DND-41 (cell line): ENCODE results near the gene VPS11.

Source experiments
- ATAC-seq: fragments of 200-7000 bp; cut with Tn5 transposase; 3 replicates; pipeline ENCODE4 v1.9.1; 2021; ENCODE audit warnings: low read depth; ENCODE audit not compliant: insufficient read depth
- DNase-seq: peaks from one replicate; pipeline ENCODE4 v3.0.0-alpha.2; 2020
- H2AFZ ChIP-seq: 2 replicates; pipeline ENCODE4 v1.6.0; 2012; ENCODE audit warnings: low read depth, low read length
- H3K27ac ChIP-seq: 2 replicates; pipeline ENCODE4 v1.5.1; 2012; ENCODE audit warnings: low read length, inconsistent platforms
- H3K27me3 ChIP-seq: fragments of 200-600 bp; sonication (generic); 2 replicates; pipeline ENCODE4 v1.6.0; 2012; ENCODE audit warnings: low read length, mild to moderate bottlenecking, inconsistent platforms; ENCODE audit not compliant: insufficient read depth, poor library complexity
- H3K36me3 ChIP-seq: 2 replicates; pipeline ENCODE4 v1.5.1; 2012; ENCODE audit warnings: low read length, inconsistent platforms; ENCODE audit not compliant: insufficient read depth
- H3K4me1 ChIP-seq: 2 replicates; pipeline ENCODE4 v1.5.1; 2012; ENCODE audit warnings: mild to moderate bottlenecking, low read length; ENCODE audit not compliant: insufficient read depth
- H3K4me2 ChIP-seq: 2 replicates; pipeline ENCODE4 v1.6.0; 2012; ENCODE audit warnings: mild to moderate bottlenecking, moderate library complexity, low read length, inconsistent platforms; ENCODE audit not compliant: insufficient read depth
- H3K4me3 ChIP-seq, 2 experiments: fragments of 200-600 bp in 1 of 2; shearing (Covaris generic) in 1 of 2; 2 replicates each; pipeline ENCODE4 v1.5.1; 2012 to 2016; ENCODE audit warnings: inconsistent platforms in 2 of 2, low read length in 2 of 2, mild to moderate bottlenecking in 2 of 2, low read depth in 1 of 2, moderate library complexity in 1 of 2
- H3K79me2 ChIP-seq: 2 replicates; pipeline ENCODE4 v1.6.0; 2012; ENCODE audit warnings: low read length, inconsistent platforms; ENCODE audit not compliant: insufficient read depth
- H3K9ac ChIP-seq: 2 replicates; pipeline ENCODE4 v1.6.0; 2012; ENCODE audit warnings: low read depth, mild to moderate bottlenecking, inconsistent platforms, low read length, moderate library complexity
- H3K9me3 ChIP-seq: 2 replicates; pipeline ENCODE4 v1.5.1; 2012; ENCODE audit warnings: low read length, moderate library complexity, mild to moderate bottlenecking, inconsistent platforms; ENCODE audit not compliant: insufficient read depth, severe bottlenecking
- H4K20me1 ChIP-seq: 2 replicates; pipeline ENCODE4 v1.6.0; 2012; ENCODE audit warnings: low read length; ENCODE audit not compliant: insufficient read depth
- EZH2 ChIP-seq: IDR thresholded peaks from 3 replicates; pipeline ENCODE4 v1.6.1; 2012; ENCODE audit warnings: borderline replicate concordance, low read depth, mild to moderate bottlenecking, moderate library complexity, low read length, inconsistent platforms; ENCODE audit not compliant: severe bottlenecking
- TF ChIP-seq, protein P1 (sequence below): IDR thresholded peaks from 2 replicates; pipeline ENCODE4 v1.5.1; 2012; ENCODE audit warnings: borderline replicate concordance, low read length, moderate library complexity, mild to moderate bottlenecking; ENCODE audit not compliant: poor library complexity, severe bottlenecking; ENCODE audit errors: extremely low read depth

The VPS11 gene

DNA sequence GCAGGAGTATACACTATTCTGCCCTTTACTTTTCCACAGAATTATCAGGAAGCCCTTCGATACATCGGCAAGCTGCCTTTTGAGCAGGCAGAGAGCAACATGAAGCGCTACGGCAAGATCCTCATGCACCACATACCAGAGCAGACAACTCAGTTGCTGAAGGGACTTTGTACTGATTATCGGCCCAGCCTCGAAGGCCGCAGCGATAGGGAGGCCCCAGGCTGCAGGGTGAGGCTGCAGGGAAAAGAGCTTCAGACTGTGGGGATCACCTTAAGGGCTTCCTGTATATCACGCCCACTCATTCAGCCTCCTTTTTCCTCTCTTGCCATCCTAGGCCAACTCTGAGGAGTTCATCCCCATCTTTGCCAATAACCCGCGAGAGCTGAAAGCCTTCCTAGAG is 10.2 kb downstream of the VPS11 start:
- Histone ChIP-seq H3K36me3 (peaks cover 82% of the 10 kb centered on the region), H4K20me1 (no peaks in the 10 kb centered on the region), H3K4me1 (no peaks in the 10 kb centered on the region), H2AFZ (no peak overlapping the region), H3K4me2 (no peak overlapping the region), H3K79me2 (0 out of 2 replicates have a peak, but pooled peaks cover 3% of the 10 kb centered on the region), H3K27ac (no peak overlapping the region), H3K9me3 (no peaks in the 10 kb centered on the region), H3K27me3 (no peaks in the 10 kb centered on the region), H3K9ac (no peak overlapping the region), H3K4me3 (no peak overlapping the region)
- TF ChIP-seq, protein P1, sequence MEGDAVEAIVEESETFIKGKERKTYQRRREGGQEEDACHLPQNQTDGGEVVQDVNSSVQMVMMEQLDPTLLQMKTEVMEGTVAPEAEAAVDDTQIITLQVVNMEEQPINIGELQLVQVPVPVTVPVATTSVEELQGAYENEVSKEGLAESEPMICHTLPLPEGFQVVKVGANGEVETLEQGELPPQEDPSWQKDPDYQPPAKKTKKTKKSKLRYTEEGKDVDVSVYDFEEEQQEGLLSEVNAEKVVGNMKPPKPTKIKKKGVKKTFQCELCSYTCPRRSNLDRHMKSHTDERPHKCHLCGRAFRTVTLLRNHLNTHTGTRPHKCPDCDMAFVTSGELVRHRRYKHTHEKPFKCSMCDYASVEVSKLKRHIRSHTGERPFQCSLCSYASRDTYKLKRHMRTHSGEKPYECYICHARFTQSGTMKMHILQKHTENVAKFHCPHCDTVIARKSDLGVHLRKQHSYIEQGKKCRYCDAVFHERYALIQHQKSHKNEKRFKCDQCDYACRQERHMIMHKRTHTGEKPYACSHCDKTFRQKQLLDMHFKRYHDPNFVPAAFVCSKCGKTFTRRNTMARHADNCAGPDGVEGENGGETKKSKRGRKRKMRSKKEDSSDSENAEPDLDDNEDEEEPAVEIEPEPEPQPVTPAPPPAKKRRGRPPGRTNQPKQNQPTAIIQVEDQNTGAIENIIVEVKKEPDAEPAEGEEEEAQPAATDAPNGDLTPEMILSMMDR: no peak
- TF ChIP-seq EZH2: no peak
- DNase-seq: no peak
- ATAC-seq: no peak

DNA sequence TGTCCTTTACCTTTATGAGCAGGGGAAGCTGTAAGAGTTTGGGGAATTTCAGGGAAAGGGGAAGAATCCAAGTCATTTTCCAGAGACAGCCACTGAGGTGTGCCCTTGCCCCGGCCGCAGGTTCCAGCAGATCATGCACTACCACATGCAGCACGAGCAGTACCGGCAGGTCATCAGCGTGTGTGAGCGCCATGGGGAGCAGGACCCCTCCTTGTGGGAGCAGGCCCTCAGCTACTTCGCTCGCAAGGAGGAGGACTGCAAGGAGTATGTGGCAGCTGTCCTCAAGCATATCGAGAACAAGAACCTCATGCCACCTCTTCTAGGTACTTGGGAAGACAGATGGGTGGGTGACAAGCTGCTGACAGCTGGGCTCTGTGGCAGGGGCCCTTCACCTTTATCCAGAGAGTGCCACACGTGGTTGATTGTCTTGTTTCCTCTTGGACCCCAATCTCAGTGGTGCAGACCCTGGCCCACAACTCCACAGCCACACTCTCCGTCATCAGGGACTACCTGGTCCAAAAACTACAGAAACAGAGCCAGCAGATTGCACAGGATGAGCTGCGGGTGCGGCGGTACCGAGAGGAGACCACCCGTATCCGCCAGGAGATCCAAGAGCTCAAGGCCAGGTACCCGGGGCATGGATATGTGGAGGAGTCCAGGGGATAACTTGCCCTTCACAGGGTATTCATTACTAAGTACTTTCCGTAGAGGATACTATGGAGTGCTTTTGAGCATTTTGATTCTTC is 11.2 kb downstream of the VPS11 start:
- H3K9ac ChIP-seq: no peak overlapping the region
- no peak overlapping the region for H3K4me2 ChIP-seq
- no peak overlapping the region for H3K4me3 ChIP-seq
- no peaks in the 10 kb centered on the region for H3K9me3 ChIP-seq
- no peak for DNase-seq
- H3K27me3 ChIP-seq: no peaks in the 10 kb centered on the region
- no peak for ATAC-seq
- H2AFZ ChIP-seq: no peak overlapping the region
- no peaks in the 10 kb centered on the region for H3K79me2 ChIP-seq
- no peaks in the 10 kb centered on the region for H4K20me1 ChIP-seq
- no peaks in the 10 kb centered on the region for H3K4me1 ChIP-seq
- H3K36me3 ChIP-seq: peaks cover 72% of the 10 kb centered on the region
- TF ChIP-seq, protein P1: no peak
- no peak for TF ChIP-seq EZH2
- H3K27ac ChIP-seq: no peak overlapping the region

DNA sequence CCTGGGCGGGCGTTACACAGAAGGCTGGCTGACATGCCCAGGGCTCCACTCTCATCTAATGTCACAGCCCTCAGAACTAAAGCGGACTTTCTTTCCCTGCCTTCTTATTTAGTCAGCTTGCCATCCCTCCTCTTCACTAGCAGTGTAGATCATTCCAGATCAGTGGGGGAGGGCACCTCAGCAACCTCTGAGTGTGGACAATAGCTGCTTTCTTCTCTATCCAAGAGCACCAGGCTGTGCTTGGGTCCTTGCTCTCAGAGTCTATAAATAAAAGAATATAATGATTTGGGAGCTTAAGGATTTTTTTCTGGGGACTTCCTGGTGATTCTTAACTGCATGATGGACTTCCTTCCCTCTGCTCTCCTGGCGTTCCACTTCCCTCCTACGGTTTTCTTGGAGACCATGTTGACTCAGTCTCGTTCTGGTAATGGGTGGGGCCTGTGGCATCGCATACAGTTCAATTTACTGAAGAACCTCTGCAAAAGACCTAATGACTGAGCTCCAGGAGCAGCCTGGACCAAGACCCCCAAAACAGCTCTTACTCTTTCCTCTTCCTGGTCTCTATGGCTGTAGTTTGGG is 14.2 kb downstream of the VPS11 start:
- ATAC-seq (no peak), DNase-seq (no peak)
- peaks cover 59% of the 10 kb centered on the region for H3K36me3 ChIP-seq
- H2AFZ ChIP-seq: no peak overlapping the region
- TF ChIP-seq, protein P1: no peak
- TF ChIP-seq EZH2: no peak
- no peaks in the 10 kb centered on the region for H3K9me3 ChIP-seq
- no peak overlapping the region for H3K27ac ChIP-seq
- H3K4me3 ChIP-seq: no peak overlapping the region
- H3K4me1 ChIP-seq: peaks cover 19% of the 10 kb centered on the region
- H4K20me1 ChIP-seq: peaks cover 3% of the 10 kb centered on the region; the same call in 1 of the 2 replicates
- peaks cover 18% of the 10 kb centered on the region for H3K79me2 ChIP-seq
- no peak overlapping the region for H3K9ac ChIP-seq
- no peaks in the 10 kb centered on the region for H3K27me3 ChIP-seq
- H3K4me2 ChIP-seq: no peak overlapping the region
